DND-41 (cell line): ENCODE measurements around the gene SNRPA1.

Experiments used
- EZH2 ChIP-seq: IDR thresholded peaks from 3 replicates; pipeline ENCODE4 v1.6.1; 2012; ENCODE audit warnings: borderline replicate concordance, low read depth, mild to moderate bottlenecking, moderate library complexity, low read length, inconsistent platforms; ENCODE audit not compliant: severe bottlenecking
- TF ChIP-seq, protein P1 (sequence below): IDR thresholded peaks from 2 replicates; pipeline ENCODE4 v1.5.1; 2012; ENCODE audit warnings: borderline replicate concordance, low read length, moderate library complexity, mild to moderate bottlenecking; ENCODE audit not compliant: poor library complexity, severe bottlenecking; ENCODE audit errors: extremely low read depth

DNA sequence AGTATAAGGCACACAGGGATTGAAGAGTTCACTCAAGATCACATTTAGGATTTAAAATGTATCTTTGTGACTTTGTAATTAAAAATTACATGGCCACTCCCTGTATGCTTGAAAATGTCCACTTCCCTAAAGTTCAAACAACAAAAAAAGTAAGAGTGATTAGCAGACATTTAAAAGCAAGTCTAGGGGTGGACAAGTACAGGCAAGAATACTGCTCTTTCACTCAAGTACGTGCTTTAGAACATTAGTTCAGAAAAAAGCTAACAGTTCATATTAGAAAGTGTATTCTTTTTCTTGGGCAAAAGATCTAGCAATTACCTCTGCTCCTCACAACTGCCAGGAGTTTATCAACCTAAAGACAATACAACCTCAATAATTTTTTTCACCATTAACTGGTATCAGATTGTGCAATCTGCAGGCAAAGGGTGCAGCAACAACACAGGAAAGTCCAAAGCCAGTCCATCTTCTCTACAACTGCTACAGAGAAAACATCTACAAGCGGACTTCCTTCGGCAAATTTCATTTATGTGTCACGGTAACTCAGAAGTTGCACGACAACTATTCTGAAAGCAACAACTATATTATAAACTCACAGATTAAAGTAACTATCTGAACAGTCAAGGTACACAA is 61.3 kb downstream of the SNRPA1 start:
- TF ChIP-seq, protein P1, sequence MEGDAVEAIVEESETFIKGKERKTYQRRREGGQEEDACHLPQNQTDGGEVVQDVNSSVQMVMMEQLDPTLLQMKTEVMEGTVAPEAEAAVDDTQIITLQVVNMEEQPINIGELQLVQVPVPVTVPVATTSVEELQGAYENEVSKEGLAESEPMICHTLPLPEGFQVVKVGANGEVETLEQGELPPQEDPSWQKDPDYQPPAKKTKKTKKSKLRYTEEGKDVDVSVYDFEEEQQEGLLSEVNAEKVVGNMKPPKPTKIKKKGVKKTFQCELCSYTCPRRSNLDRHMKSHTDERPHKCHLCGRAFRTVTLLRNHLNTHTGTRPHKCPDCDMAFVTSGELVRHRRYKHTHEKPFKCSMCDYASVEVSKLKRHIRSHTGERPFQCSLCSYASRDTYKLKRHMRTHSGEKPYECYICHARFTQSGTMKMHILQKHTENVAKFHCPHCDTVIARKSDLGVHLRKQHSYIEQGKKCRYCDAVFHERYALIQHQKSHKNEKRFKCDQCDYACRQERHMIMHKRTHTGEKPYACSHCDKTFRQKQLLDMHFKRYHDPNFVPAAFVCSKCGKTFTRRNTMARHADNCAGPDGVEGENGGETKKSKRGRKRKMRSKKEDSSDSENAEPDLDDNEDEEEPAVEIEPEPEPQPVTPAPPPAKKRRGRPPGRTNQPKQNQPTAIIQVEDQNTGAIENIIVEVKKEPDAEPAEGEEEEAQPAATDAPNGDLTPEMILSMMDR, result no peak
- no peak for TF ChIP-seq EZH2
